ENCODE data around the gene RBP7.

RBP7 gene

GRCh38 chr1:10032590-10033358, 35.7 kb downstream of the RBP7 start, which contains the start of gene UBE4B:
UBE4B (plus strand) TSS chr1:10032958; CDS start chr1:10033671, 713 bp downstream.
- peak; percentile 98 for DNase-seq

- DNase-seq = no peak
Observed at GRCh38 chr1:10033359-10033845, 36.4 kb downstream of the RBP7 start.

- no peak for DNase-seq
Observed at GRCh38 chr1:10042746-10043145, 45.7 kb downstream of the RBP7 start.

- no peak for DNase-seq
Observed at GRCh38 chr1:10045480-10046355, 48.7 kb downstream of the RBP7 start.

GRCh38 chr1:10046356-10047085, 49.5 kb downstream of the RBP7 start:
- no peak for DNase-seq

GRCh38 chr1:10048601-10049000, 51.6 kb downstream of the RBP7 start:
- DNase-seq = no peak

- no peak for DNase-seq
Observed at GRCh38 chr1:10050611-10051010, 53.6 kb downstream of the RBP7 start.

GRCh38 chr1:10051656-10052055, 54.6 kb downstream of the RBP7 start:
- DNase-seq = no peak

GRCh38 chr1:10052347-10052746, 55.3 kb downstream of the RBP7 start:
- no peak for DNase-seq

- no peak for DNase-seq
Observed at GRCh38 chr1:10054465-10054864, 57.4 kb downstream of the RBP7 start.

- no peak for DNase-seq
Observed at GRCh38 chr1:10056599-10056987, 59.6 kb downstream of the RBP7 start.

GRCh38 chr1:10057343-10057742, 60.3 kb downstream of the RBP7 start:
- DNase-seq = no peak

GRCh38 chr1:10057796-10058195, 60.8 kb downstream of the RBP7 start:
- no peak for DNase-seq

GRCh38 chr1:10059342-10059718, 62.3 kb downstream of the RBP7 start:
- DNase-seq = no peak

- no peak for DNase-seq
Observed at GRCh38 chr1:10060311-10061100, 63.5 kb downstream of the RBP7 start.

GRCh38 chr1:10061276-10061675, 64.2 kb downstream of the RBP7 start:
- DNase-seq = no peak

GRCh38 chr1:10063878-10064277, 66.8 kb downstream of the RBP7 start:
- no peak for DNase-seq

- no peak for DNase-seq
Observed at GRCh38 chr1:10064416-10065343, 67.7 kb downstream of the RBP7 start.

GRCh38 chr1:10065344-10065685, 68.3 kb downstream of the RBP7 start:
- DNase-seq = no peak

Measured in activated gamma-delta T cell treated with Interleukin-2 at 50 U/mL for 16 hours (primary cell).